Lower leg skin (tissue), 3 donors: ENCODE results near the gene TBC1D23.

Source experiments
- CTCF ChIP-seq, 3 donors: fragments of 450-650 bp; IDR thresholded peaks; one replicate each; pipeline ENCODE4 v1.5.1; 2016; ENCODE audit warnings: antibody characterized with exemption in 3 of 3, mild to moderate bottlenecking in 3 of 3, moderate library complexity in 2 of 3
- POLR2A ChIP-seq, 2 donors: fragments of 450-650 bp; IDR thresholded peaks; one replicate each; pipeline ENCODE4 v1.6.1; 2016 to 2017; ENCODE audit warnings: antibody characterized with exemption in 2 of 2, mild to moderate bottlenecking in 1 of 2, moderate library complexity in 1 of 2

- no peak for TF ChIP-seq CTCF (IDR thresholded peaks at IDR 0.05)
- TF ChIP-seq POLR2A (IDR thresholded peaks at IDR 0.05): no peak
These were observed 2.8 kb downstream of the TBC1D23 start for GRCh38 chr3:100263583-100263982.
